Uterus (tissue), 2 donors: Measurements from ENCODE around the gene EDEM2.
"Not testable (repeated sequence)": the region's sequence is repeated elsewhere in the genome, so short reads cannot be mapped to it uniquely, and the experiment has no call there.

Experiments
- CTCF ChIP-seq, 4 experiments: fragments of 200-600 bp in 2 of 4; fragments of 450-650 bp in 2 of 4; sonication (generic) in 2 of 4; IDR thresholded peaks; one replicate each; pipeline ENCODE4 v1.5.1; 2016 to 2019; ENCODE audit warnings: antibody characterized with exemption in 4 of 4, mild to moderate bottlenecking in 2 of 4, moderate library complexity in 1 of 4
- POLR2A ChIP-seq, 2 donors: fragments of 450-650 bp; IDR thresholded peaks; one replicate each; pipeline ENCODE4 v1.6.1; 2016; ENCODE audit warnings: antibody characterized with exemption in 2 of 2, mild to moderate bottlenecking in 1 of 2, moderate library complexity in 1 of 2

GRCh38 chr20:35186691-35187289 is 39.7 kb upstream of the EDEM2 start:
- not testable (repeated sequence) for TF ChIP-seq CTCF, POLR2A (IDR thresholded peaks at IDR 0.05)
